ENCODE results near the gene PDE2A.

DNA sequence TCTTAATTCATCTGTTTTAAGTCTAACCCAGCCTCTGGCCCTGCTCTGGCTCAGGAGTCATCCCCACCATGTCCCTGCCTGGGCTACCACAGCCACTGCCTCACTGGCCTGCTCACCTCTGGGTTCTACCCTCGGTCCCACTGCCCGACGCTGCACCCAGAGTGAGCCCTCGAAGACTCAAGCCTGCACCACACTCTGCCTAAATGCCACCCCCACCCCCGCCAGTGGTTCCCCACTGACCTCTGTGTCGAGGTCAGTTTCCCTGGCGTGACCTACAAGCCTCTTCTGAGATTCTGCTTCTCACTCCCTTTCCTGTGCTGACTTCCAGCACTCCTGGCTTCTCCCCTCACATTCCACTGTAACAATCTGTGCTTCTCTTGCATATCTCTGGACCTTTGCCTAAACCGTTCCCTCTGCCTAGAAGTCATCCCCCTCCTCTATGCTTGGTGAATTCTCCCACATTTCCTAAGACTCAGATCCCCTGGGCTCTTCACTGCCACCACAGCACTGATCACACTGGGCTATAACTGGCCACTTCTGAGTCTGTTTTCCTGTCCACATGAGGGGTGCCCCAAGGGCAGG is 12.5 kb upstream of the PDE2A start:
- TF ChIP-seq POLR2A (IDR thresholded peaks at IDR 0.05; ENCODE audit: low read depth, low read length) (no peak), RAD21 (IDR thresholded peaks at IDR 0.05; ENCODE audit: low read length) (no peak), CEBPB (IDR thresholded peaks at IDR 0.05; ENCODE audit: low read depth, low read length) (no peak), NFE2L2 (IDR thresholded peaks at IDR 0.05; ENCODE audit: low read depth, low read length) (no peak), BHLHE40 (IDR thresholded peaks at IDR 0.05; ENCODE audit: low read depth, low read length) (no peak)
- TF ChIP-seq, protein P1, sequence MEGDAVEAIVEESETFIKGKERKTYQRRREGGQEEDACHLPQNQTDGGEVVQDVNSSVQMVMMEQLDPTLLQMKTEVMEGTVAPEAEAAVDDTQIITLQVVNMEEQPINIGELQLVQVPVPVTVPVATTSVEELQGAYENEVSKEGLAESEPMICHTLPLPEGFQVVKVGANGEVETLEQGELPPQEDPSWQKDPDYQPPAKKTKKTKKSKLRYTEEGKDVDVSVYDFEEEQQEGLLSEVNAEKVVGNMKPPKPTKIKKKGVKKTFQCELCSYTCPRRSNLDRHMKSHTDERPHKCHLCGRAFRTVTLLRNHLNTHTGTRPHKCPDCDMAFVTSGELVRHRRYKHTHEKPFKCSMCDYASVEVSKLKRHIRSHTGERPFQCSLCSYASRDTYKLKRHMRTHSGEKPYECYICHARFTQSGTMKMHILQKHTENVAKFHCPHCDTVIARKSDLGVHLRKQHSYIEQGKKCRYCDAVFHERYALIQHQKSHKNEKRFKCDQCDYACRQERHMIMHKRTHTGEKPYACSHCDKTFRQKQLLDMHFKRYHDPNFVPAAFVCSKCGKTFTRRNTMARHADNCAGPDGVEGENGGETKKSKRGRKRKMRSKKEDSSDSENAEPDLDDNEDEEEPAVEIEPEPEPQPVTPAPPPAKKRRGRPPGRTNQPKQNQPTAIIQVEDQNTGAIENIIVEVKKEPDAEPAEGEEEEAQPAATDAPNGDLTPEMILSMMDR (conservative IDR thresholded peaks at IDR 0.05; ENCODE audit: low read depth, low read length), result no peak

All from IMR-90 (cell line).